HepG2 (cell line): Measurements from ENCODE around the gene KLRC4. TPM values are rescaled to one million over a fixed set of nuclear protein-coding genes. Genes with fewer than 3 reads are reported as not detected.

ENCODE experiments used
- ATAC-seq: fragments of 200-7000 bp; cut with Tn5 transposase; 3 replicates; pipeline ENCODE4 v1.9.1; 2020; ENCODE audit warnings: mild to moderate bottlenecking, moderate library complexity
- BruUV-seq: library from RNA; stranded (reverse); fragments of 400-500 nt; replicated peaks from 2 replicates; lab custom pipeline; 2021; lab: Mats Ljungman, UMichigan
- CTCF ChIA-PET: fragments of 300-600 bp; formaldehyde crosslinking; extraction: SDS; loops from one replicate; lab custom pipeline; 2021; ENCODE audit warnings: low total read pairs, inconsistent platforms, low intra/inter-chr PET ratio; lab: Yijun Ruan, JAX
- POLR2A ChIA-PET: fragments of 350-600 bp; sonication (Branson Sonifier 250); formaldehyde crosslinking; loops from one replicate; lab custom pipeline; 2020; ENCODE audit warnings: antibody characterized with exemption, inconsistent platforms; lab: Yijun Ruan, JAX
- DNase-seq: peaks from one replicate; pipeline ENCODE4 v3.0.0-alpha.2; 2015; ENCODE audit warnings: low spot score
- FAIRE-seq: peaks from 3 replicates; lab custom pipeline; 2011; peaks lifted over from hg19 to GRCh38; lab: Jason Lieb, UNC
- H2AFZ ChIP-seq: one replicate; pipeline ENCODE4 v1.6.1; 2011; ENCODE audit warnings: low read length, inconsistent platforms
- H3K27ac ChIP-seq: fragments of 300-600 bp; 3 replicates; pipeline ENCODE4 v1.8.0; 2011; ENCODE audit warnings: mixed run types, mild to moderate bottlenecking, mixed read lengths, low read length, inconsistent platforms; ENCODE audit not compliant: insufficient read depth; ENCODE audit errors: extremely low read length
- H3K27me3 ChIP-seq, 2 experiments: fragments of 200-600 bp in 1 of 2; 2 replicates in 1 of 2; 3 replicates in 1 of 2; pipeline versions ENCODE4 v1.6.0 to v1.8.0; 2011; ENCODE audit warnings: low read length in 2 of 2, mild to moderate bottlenecking in 2 of 2, moderate library complexity in 2 of 2, inconsistent platforms in 1 of 2; ENCODE audit not compliant: insufficient read depth in 2 of 2, control insufficient read depth in 1 of 2
- H3K36me3 ChIP-seq, 2 experiments: fragments of 200-600 bp in 1 of 2; replicated peaks in 1 of 2; 2 replicates in 1 of 2; 3 replicates in 1 of 2; pipeline versions ENCODE4 v1.5.1 to v1.8.0; 2011; ENCODE audit warnings: low read length in 2 of 2, inconsistent platforms in 1 of 2; ENCODE audit not compliant: insufficient read depth in 2 of 2, control insufficient read depth in 1 of 2
- H3K4me1 ChIP-seq: 2 replicates; pipeline ENCODE4 v1.5.1; 2012; ENCODE audit warnings: low read length, inconsistent platforms; ENCODE audit not compliant: insufficient read depth
- H3K4me2 ChIP-seq: 2 replicates; pipeline ENCODE4 v1.6.0; 2011; ENCODE audit warnings: low read depth, low read length, inconsistent platforms
- H3K4me3 ChIP-seq, 3 experiments: fragments of 200-600 bp in 1 of 3; sonication (generic), shearing (Covaris generic) in 1 of 3; replicated peaks in 1 of 3; 2 replicates each; pipeline ENCODE4 v1.5.1; 2011 to 2016; ENCODE audit warnings: low read length in 3 of 3, inconsistent platforms in 2 of 3, low read depth in 2 of 3, mild to moderate bottlenecking in 2 of 3, control low read depth in 1 of 3, mixed read lengths in 1 of 3; ENCODE audit not compliant: insufficient read depth in 1 of 3
- H3K79me2 ChIP-seq: one replicate; pipeline ENCODE4 v1.6.1; 2011; ENCODE audit warnings: low read length, inconsistent platforms; ENCODE audit not compliant: insufficient read depth
- H3K9ac ChIP-seq: 2 replicates; pipeline ENCODE4 v1.6.0; 2011; ENCODE audit warnings: mild to moderate bottlenecking, low read depth, low read length, inconsistent platforms; ENCODE audit not compliant: insufficient read depth
- H3K9me3 ChIP-seq: 2 replicates; pipeline ENCODE4 v1.5.1; 2012; ENCODE audit warnings: mild to moderate bottlenecking, low read length
- H4K20me1 ChIP-seq: 2 replicates; pipeline ENCODE4 v1.6.0; 2011; ENCODE audit warnings: inconsistent platforms, mild to moderate bottlenecking, low read length, moderate library complexity; ENCODE audit not compliant: insufficient read depth
- CHD2 ChIP-seq: IDR thresholded peaks from 2 replicates; pipeline ENCODE4 v1.6.1; 2011; ENCODE audit warnings: low read depth, low read length, improper control_type of control experiment
- CREB3 ChIP-seq: sonication (generic); formaldehyde crosslinking; IDR thresholded peaks from 2 replicates; pipeline ENCODE4 v1.5.0; 2020; ENCODE audit warnings: missing genetic modification reagents
- FOXO4 ChIP-seq: sonication (generic); formaldehyde crosslinking; conservative IDR thresholded peaks from 2 replicates; pipeline ENCODE4 v1.8.1; 2023; ENCODE audit warnings: missing genetic modification reagents
- HCFC1 ChIP-seq: fragments of 150-350 bp; IDR thresholded peaks from 2 replicates; pipeline ENCODE4 v1.6.1; 2014; ENCODE audit warnings: low read depth, low read length
- HNRNPL ChIP-seq: fragments of 200-400 bp; formaldehyde crosslinking; IDR thresholded peaks from 2 replicates; pipeline ENCODE4 v1.6.1; 2017; ENCODE audit warnings: mild to moderate bottlenecking, low read depth, low read length
- KAT2B ChIP-seq: fragments of 150-350 bp; IDR thresholded peaks from 2 replicates; pipeline ENCODE4 v1.6.1; 2014; ENCODE audit warnings: low read depth, low read length, borderline replicate concordance
- MAZ ChIP-seq, 2 experiments: sonication (generic) in 1 of 2; formaldehyde crosslinking in 1 of 2; IDR thresholded peaks; 2 replicates each; pipeline versions ENCODE4 v1.5.0 to v1.6.1; 2012 to 2020; ENCODE audit warnings: low read depth in 2 of 2, mild to moderate bottlenecking in 2 of 2, borderline replicate concordance in 1 of 2, improper control_type of control experiment in 1 of 2, low read length in 1 of 2, missing genetic modification reagents in 1 of 2, moderate library complexity in 1 of 2
- MBNL3 ChIP-seq: fragments of 250-450 bp; sonication (Bioruptor Pico); conservative IDR thresholded peaks from 2 replicates; pipeline ENCODE4 v1.8.0; 2022; ENCODE audit warnings: mild to moderate bottlenecking, inconsistent platforms
- MIER2 ChIP-seq: IDR thresholded peaks from 2 replicates; pipeline ENCODE4 v1.6.1; 2016; ENCODE audit warnings: missing biosample characterization, missing genetic modification reagents
- MLLT10 ChIP-seq: sonication (generic); formaldehyde crosslinking; IDR thresholded peaks from 2 replicates; pipeline ENCODE4 v1.4.0; 2020; ENCODE audit warnings: missing genetic modification reagents
- MXD4 ChIP-seq: IDR thresholded peaks from 2 replicates; pipeline ENCODE4 v1.6.1; 2016; ENCODE audit warnings: mild to moderate bottlenecking, missing biosample characterization, missing genetic modification reagents
- MZF1 ChIP-seq: sonication (generic); formaldehyde crosslinking; IDR thresholded peaks from 2 replicates; pipeline ENCODE4 v1.8.1; 2023; ENCODE audit warnings: mild to moderate bottlenecking, missing genetic modification reagents, borderline replicate concordance
- NFYC ChIP-seq: IDR thresholded peaks from 2 replicates; pipeline ENCODE4 v1.6.1; 2016; ENCODE audit warnings: missing genetic modification reagents, missing compliant biosample characterization
- PHF8 ChIP-seq: sonication (generic); formaldehyde crosslinking; IDR thresholded peaks from 2 replicates; pipeline ENCODE4 v1.5.0; 2020; ENCODE audit warnings: missing genetic modification reagents
- SRSF4 ChIP-seq: fragments of 200-400 bp; formaldehyde crosslinking; IDR thresholded peaks from one replicate; pipeline ENCODE4 v1.6.1; 2018; ENCODE audit warnings: mild to moderate bottlenecking, low read depth, low read length, moderate library complexity; ENCODE audit not compliant: poor library complexity, severe bottlenecking
- TEAD3 ChIP-seq: optimal IDR thresholded peaks from 2 replicates; pipeline ENCODE3; 2016; ENCODE audit warnings: borderline replicate concordance
- ZNF501 ChIP-seq: sonication (generic); formaldehyde crosslinking; IDR thresholded peaks from 2 replicates; pipeline ENCODE4 v1.5.1; 2020; ENCODE audit warnings: mild to moderate bottlenecking, moderate library complexity, missing genetic modification reagents
- ZNF557 ChIP-seq: sonication (generic); formaldehyde crosslinking; IDR thresholded peaks from 2 replicates; pipeline ENCODE4 v1.4.0; 2020; ENCODE audit warnings: missing genetic modification reagents
- WGBS: methylation state at CpG from one replicate; pipeline ENCODE4 v1.1.6; 2017; ENCODE audit warnings: low lambda C conversion rate; 5-methylcytosine and 5-hydroxymethylcytosine counted together
- in situ Hi-C: cut with HindIII; loops from 2 replicates; pipeline ENCODE4 v1.10.0; 2017; ENCODE audit warnings: low pct_unique_long_range_greater_than_20kb; ENCODE audit not compliant: extremely low pct_ligation_motif_present
- intact Hi-C: fragments of 100-400 bp; cut with micrococcal nuclease; formaldehyde crosslinking; loops from one replicate; pipeline ENCODE4 v1.10.0; 2022; ENCODE audit not compliant: unreplicated experiment
- polyA plus RNA-seq, 8 experiments: library from polyadenylated mRNA; depleted of rRNA in 3 of 8; stranded (reverse) in 7 of 8; unstranded in 1 of 8; fragments of >200 nt; fragmentation: Illumina TruSeq in 4 of 8; extraction: Trizol in 4 of 8; gene quantifications; 2 replicates each; pipeline versions ENCODE4 v1.2.1 to v1.2.3, GENCODE V29; 2011 to 2016; ENCODE audit warnings: low read depth in 4 of 8, missing spikeins in 1 of 8, mixed read lengths in 1 of 8; ENCODE audit not compliant: insufficient read depth in 1 of 8
- total RNA-seq, 5 experiments: library from RNA; depleted of rRNA; stranded (reverse); fragments of >200 nt; fragmentation: Illumina TruSeq; extraction: Trizol; gene quantifications; 2 replicates each; pipeline ENCODE4 v1.2.3, GENCODE V29; 2016; ENCODE audit warnings: low read depth in 1 of 5

The KLRC4 gene
- total and polyA plus RNA-seq, 2 of the 13 experiments (the other 11 are each of a cell fraction or from before 2014, with no cell fraction given), result 0.09 TPM; not detected in 1

- intact Hi-C loops, result no loop called here
- in situ Hi-C loops, result no loop called here
- no peaks in the 10 kb centered on the region for H3K27me3 ChIP-seq
- H4K20me1 ChIP-seq, result no peaks in the 10 kb centered on the region
- 22% methylated on average over 1 of the region's 1 CpG for WGBS
- no TSS peak for BruUV-seq
- no peak within 1 kb of the TSS for H3K4me2 ChIP-seq
- no peak within 1 kb of the TSS for H3K4me3 ChIP-seq
- no peaks in the 10 kb centered on the region for H3K36me3 ChIP-seq
- no peaks in the 10 kb centered on the region for H3K9me3 ChIP-seq
- no peak for ATAC-seq
- ChIA-PET POLR2A (no interaction called here), CTCF (no interaction called here)
- H3K27ac ChIP-seq, result no peak within 1 kb of the TSS
- H3K79me2 ChIP-seq, result no peaks in the 10 kb centered on the region
- H2AFZ ChIP-seq, result no peak within 1 kb of the TSS
- H3K4me1 ChIP-seq, result 0 out of 2 replicates have a peak, but pooled peaks cover 4% of the 10 kb centered on the region
- FAIRE-seq, result no peak
- H3K9ac ChIP-seq, result no peak within 1 kb of the TSS
- no peak for DNase-seq
- TF ChIP-seq CHD2, result no peak
- TF ChIP-seq HNRNPL, result no peak
- TF ChIP-seq MIER2 (CRISPR knock-in tag), result no peak
- TF ChIP-seq FOXO4 (CRISPR knock-in tag), result no peak
- no peak for TF ChIP-seq MLLT10
- no peak for TF ChIP-seq MZF1 (CRISPR knock-in tag)
- no peak for TF ChIP-seq NFYC (CRISPR knock-in tag)
- TF ChIP-seq PHF8 (CRISPR knock-in tag), result no peak
- no peak for TF ChIP-seq SRSF4
- TF ChIP-seq MAZ (IDR thresholded peaks at IDR 0.05; ENCODE audit: borderline replicate concordance, low read depth, low read length), result no peak
- no peak for TF ChIP-seq MAZ (CRISPR knock-in tag; IDR thresholded peaks at IDR 0.05; ENCODE audit: low read depth)
- TF ChIP-seq KAT2B, result no peak
- TF ChIP-seq CREB3, result no peak
- TF ChIP-seq HCFC1, result no peak
- TF ChIP-seq MBNL3 (CRISPR knock-in tag), result no peak
- no peak for TF ChIP-seq TEAD3
- no peak for TF ChIP-seq ZNF557 (CRISPR knock-in tag)
- TF ChIP-seq MXD4 (CRISPR knock-in tag), result no peak
- no peak for TF ChIP-seq ZNF501
Measured at GRCh38 chr12:10389904-10390303, 19.7 kb downstream of the KLRC4 start, which contains the start of gene KLRK1. Gene KLRK1, minus strand, starts transcription at chr12:10390041. Its CDS starts 1,231 bp downstream, at chr12:10388810.
